ENCODE results near the gene NCKAP5.

DNA sequence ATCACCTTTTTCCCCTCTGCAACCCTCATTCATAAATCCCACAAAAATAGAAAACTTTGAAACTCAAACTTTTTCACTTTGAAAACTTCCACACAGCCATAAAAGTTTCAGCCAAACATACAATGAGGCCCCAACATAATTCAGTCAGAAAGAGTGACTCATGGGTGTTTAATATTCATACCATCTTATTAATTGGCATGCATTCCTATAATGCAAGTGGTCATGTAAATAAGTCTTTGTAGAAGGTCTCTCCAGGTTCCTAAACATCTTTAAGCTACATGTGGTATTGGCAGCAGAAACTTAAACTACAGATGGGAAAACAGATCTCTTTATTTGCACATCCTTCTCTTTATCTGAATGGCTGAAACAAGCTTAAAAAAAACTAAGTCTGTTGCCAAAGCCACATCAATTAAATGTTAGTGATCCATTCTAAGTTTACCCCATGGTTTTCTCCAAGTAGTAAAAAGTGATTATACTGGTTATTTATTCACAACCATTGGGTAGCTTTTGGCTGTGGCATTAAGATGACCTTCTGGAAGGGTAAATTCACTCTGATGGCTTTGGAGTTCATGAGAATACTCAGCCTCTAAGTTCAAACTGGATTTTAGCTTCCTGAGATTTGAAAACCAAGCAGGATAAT is 828.1 kb downstream of the NCKAP5 start:
- no peak for TF ChIP-seq POLR2AphosphoS5 (IDR thresholded peaks at IDR 0.05; ENCODE audit: low read depth, low read length)
- TF ChIP-seq, protein P1, sequence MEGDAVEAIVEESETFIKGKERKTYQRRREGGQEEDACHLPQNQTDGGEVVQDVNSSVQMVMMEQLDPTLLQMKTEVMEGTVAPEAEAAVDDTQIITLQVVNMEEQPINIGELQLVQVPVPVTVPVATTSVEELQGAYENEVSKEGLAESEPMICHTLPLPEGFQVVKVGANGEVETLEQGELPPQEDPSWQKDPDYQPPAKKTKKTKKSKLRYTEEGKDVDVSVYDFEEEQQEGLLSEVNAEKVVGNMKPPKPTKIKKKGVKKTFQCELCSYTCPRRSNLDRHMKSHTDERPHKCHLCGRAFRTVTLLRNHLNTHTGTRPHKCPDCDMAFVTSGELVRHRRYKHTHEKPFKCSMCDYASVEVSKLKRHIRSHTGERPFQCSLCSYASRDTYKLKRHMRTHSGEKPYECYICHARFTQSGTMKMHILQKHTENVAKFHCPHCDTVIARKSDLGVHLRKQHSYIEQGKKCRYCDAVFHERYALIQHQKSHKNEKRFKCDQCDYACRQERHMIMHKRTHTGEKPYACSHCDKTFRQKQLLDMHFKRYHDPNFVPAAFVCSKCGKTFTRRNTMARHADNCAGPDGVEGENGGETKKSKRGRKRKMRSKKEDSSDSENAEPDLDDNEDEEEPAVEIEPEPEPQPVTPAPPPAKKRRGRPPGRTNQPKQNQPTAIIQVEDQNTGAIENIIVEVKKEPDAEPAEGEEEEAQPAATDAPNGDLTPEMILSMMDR (IDR thresholded peaks at IDR 0.05; ENCODE audit: control extremely low read depth in 1 of 3, insufficient read depth in 1 of 3, low read depth in 1 of 3, low read length in 3 of 3) = no peak
- TF ChIP-seq HDAC2 (IDR thresholded peaks at IDR 0.05; ENCODE audit: borderline replicate concordance in 1 of 2, low read depth in 2 of 2, low read length in 2 of 2) = no peak
- TF ChIP-seq JUND (IDR thresholded peaks at IDR 0.05; ENCODE audit: low read length) = no peak
- TF ChIP-seq POLR2A (IDR thresholded peaks at IDR 0.05; ENCODE audit: control extremely low read depth in 1 of 2, low read depth in 2 of 2, low read length in 2 of 2) = no peak
- TF ChIP-seq FOSL1 (IDR thresholded peaks at IDR 0.05; ENCODE audit: insufficient read depth, low read depth, low read length) = no peak
- no peak for TF ChIP-seq TAF1 (IDR thresholded peaks at IDR 0.05; ENCODE audit: low read depth, low read length)
- no peak for TF ChIP-seq KDM4A (IDR thresholded peaks at IDR 0.05; ENCODE audit: low read depth, low read length, severe bottlenecking)
- no peak for TF ChIP-seq SUZ12 (IDR thresholded peaks at IDR 0.05; ENCODE audit: low read length)
- TF ChIP-seq, protein P2, sequence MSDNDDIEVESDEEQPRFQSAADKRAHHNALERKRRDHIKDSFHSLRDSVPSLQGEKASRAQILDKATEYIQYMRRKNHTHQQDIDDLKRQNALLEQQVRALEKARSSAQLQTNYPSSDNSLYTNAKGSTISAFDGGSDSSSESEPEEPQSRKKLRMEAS (IDR thresholded peaks at IDR 0.05) = no peak
- TF ChIP-seq MAFK (IDR thresholded peaks at IDR 0.05; ENCODE audit: low read depth, low read length) = no peak
- TF ChIP-seq, protein P3, sequence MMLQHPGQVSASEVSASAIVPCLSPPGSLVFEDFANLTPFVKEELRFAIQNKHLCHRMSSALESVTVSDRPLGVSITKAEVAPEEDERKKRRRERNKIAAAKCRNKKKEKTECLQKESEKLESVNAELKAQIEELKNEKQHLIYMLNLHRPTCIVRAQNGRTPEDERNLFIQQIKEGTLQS (IDR thresholded peaks at IDR 0.05; ENCODE audit: insufficient read depth, low read depth, low read length) = no peak
